Measurements from ENCODE around the gene BRF1. TPM values are rescaled to one million over a fixed set of nuclear protein-coding genes. Genes with fewer than 3 reads are reported as not detected.
A peak's percentile ranks its signal among the peaks of the same experiment; 100 is the strongest.

The BRF1 gene
- total RNA-seq, 1 experiment from 2014 or later = 41.8 TPM

- intact Hi-C loops (cut with micrococcal nuclease; ENCODE audit: unreplicated experiment) = no loop called here
- no peak overlapping the region for H3K27ac ChIP-seq (ENCODE audit: low read depth, low read length, poor library complexity, severe bottlenecking)
- H3K4me1 ChIP-seq (ENCODE audit: insufficient read depth, low read length, poor library complexity, severe bottlenecking) = peaks cover 3% of the 10 kb centered on the region
- H3K36me3 ChIP-seq (ENCODE audit: insufficient read depth, low read length, poor library complexity, severe bottlenecking) = no peaks in the 10 kb centered on the region
- DNase-seq (ENCODE audit: low spot score) = no peak
- H3K4me3 ChIP-seq (ENCODE audit: low read depth, low read length, poor library complexity, severe bottlenecking) = no peak overlapping the region
- CTCF ChIA-PET = no interaction called here
- no peaks in the 10 kb centered on the region for H3K9me3 ChIP-seq (ENCODE audit: low read depth, low read length, poor library complexity, severe bottlenecking)
- POLR2A ChIA-PET (ENCODE audit: low non-redundant PET) = interaction anchor here (0.6 kb wide), 1 partner anchor 346 kb away, joined by 3 read pairs; no protein-coding TSS in a partner anchor
- no TSS peak for BruUV-seq (replicated peaks)
- no peaks in the 10 kb centered on the region for H3K27me3 ChIP-seq (replicated peaks; ENCODE audit: insufficient read depth, low read depth, low read length, poor library complexity)
- TF ChIP-seq EZH2 (IDR thresholded peaks at IDR 0.05; ENCODE audit: borderline replicate concordance, low read depth, low read length, poor library complexity, severe bottlenecking) (no peak), CTCF (conservative IDR thresholded peaks at IDR 0.05; ENCODE audit: low read depth, low read length) (no peak)
These were observed 118.3 kb downstream of the BRF1 start for GRCh38 chr14:105182296-105183020.

GRCh38 chr14:105181549-105182295 is 119.1 kb downstream of the BRF1 start:
- H3K4me3 ChIP-seq (ENCODE audit: low read depth, low read length, poor library complexity, severe bottlenecking) = peak overlapping the region; percentile 63
- no peaks in the 10 kb centered on the region for H3K27me3 ChIP-seq (replicated peaks; ENCODE audit: insufficient read depth, low read depth, low read length, poor library complexity)
- no peaks in the 10 kb centered on the region for H3K36me3 ChIP-seq (ENCODE audit: insufficient read depth, low read length, poor library complexity, severe bottlenecking)
- BruUV-seq (replicated peaks) = no TSS peak
- ChIA-PET POLR2A (ENCODE audit: low non-redundant PET) (interaction anchor here (0.6 kb wide), 1 partner anchor 347 kb away, joined by 3 read pairs; no protein-coding TSS in a partner anchor), CTCF (interaction anchor here (1.1 kb wide), 1 partner anchor 346 kb away, joined by 3 read pairs; no protein-coding TSS in a partner anchor)
- DNase-seq (ENCODE audit: low spot score) = no peak
- intact Hi-C loops (cut with micrococcal nuclease; ENCODE audit: unreplicated experiment) = no loop called here
- TF ChIP-seq CTCF (conservative IDR thresholded peaks at IDR 0.05; ENCODE audit: low read depth, low read length) = no peak
- no peak for TF ChIP-seq EZH2 (IDR thresholded peaks at IDR 0.05; ENCODE audit: borderline replicate concordance, low read depth, low read length, poor library complexity, severe bottlenecking)
- H3K4me1 ChIP-seq (ENCODE audit: insufficient read depth, low read length, poor library complexity, severe bottlenecking) = peaks cover 5% of the 10 kb centered on the region
- no peaks in the 10 kb centered on the region for H3K9me3 ChIP-seq (ENCODE audit: low read depth, low read length, poor library complexity, severe bottlenecking)
- H3K27ac ChIP-seq (ENCODE audit: low read depth, low read length, poor library complexity, severe bottlenecking) = no peak overlapping the region

GRCh38 chr14:105180592-105181548 is 119.9 kb downstream of the BRF1 start, which contains the start of gene NUDT14:
Gene NUDT14, minus strand, starts transcription at chr14:105181312. Its CDS starts 103 bp downstream, at chr14:105181209.
- POLR2A ChIA-PET (ENCODE audit: low non-redundant PET) = no interaction called here
- Histone ChIP-seq H3K9me3 (ENCODE audit: low read depth, low read length, poor library complexity, severe bottlenecking) (no peaks in the 10 kb centered on the region), H3K36me3 (ENCODE audit: insufficient read depth, low read length, poor library complexity, severe bottlenecking) (no peaks in the 10 kb centered on the region), H3K27ac (ENCODE audit: low read depth, low read length, poor library complexity, severe bottlenecking) (no peak within 1 kb of the TSS), H3K4me3 (ENCODE audit: low read depth, low read length, poor library complexity, severe bottlenecking) (peak within 1 kb of the TSS; percentile 63), H3K4me1 (ENCODE audit: insufficient read depth, low read length, poor library complexity, severe bottlenecking) (peaks cover 13% of the 10 kb centered on the region), H3K27me3 (replicated peaks; ENCODE audit: insufficient read depth, low read depth, low read length, poor library complexity) (no peaks in the 10 kb centered on the region)
- TF ChIP-seq CTCF (conservative IDR thresholded peaks at IDR 0.05; ENCODE audit: low read depth, low read length) (no peak), EZH2 (IDR thresholded peaks at IDR 0.05; ENCODE audit: borderline replicate concordance, low read depth, low read length, poor library complexity, severe bottlenecking) (no peak)
- CTCF ChIA-PET = interaction anchor here (1.1 kb wide), 1 partner anchor 347 kb away, joined by 3 read pairs; no protein-coding TSS in a partner anchor
- DNase-seq (ENCODE audit: low spot score) = peak; percentile 68
- BruUV-seq (replicated peaks) = no TSS peak
- intact Hi-C loops (cut with micrococcal nuclease; ENCODE audit: unreplicated experiment) = no loop called here

Data from A673 (cell line).